A172 (cell line): ENCODE measurements around the gene RBM19. TPM values are rescaled to one million over a fixed set of nuclear protein-coding genes. Genes with fewer than 3 reads are reported as not detected.

Source experiments
- DNase-seq: peaks from one replicate; pipeline ENCODE4 v3.0.0-alpha.2; 2015; ENCODE audit warnings: low spot score
- total RNA-seq: library from RNA; depleted of rRNA; stranded (reverse); fragments of >200 nt; shearing (Covaris generic); gene quantifications from 2 replicates; pipeline ENCODE4 v1.2.3, GENCODE V29; 2014

The RBM19 gene
- total RNA-seq, 1 experiment from 2014 or later = 15.1 TPM

GRCh38 chr12:113855998-113856397 lies 110.1 kb downstream of the RBM19 start:
- no peak for DNase-seq

GRCh38 chr12:113854385-113855142 lies 111.6 kb downstream of the RBM19 start:
- no peak for DNase-seq

GRCh38 chr12:113853491-113853890 lies 112.6 kb downstream of the RBM19 start:
- no peak for DNase-seq

GRCh38 chr12:113852695-113853490 lies 113.2 kb downstream of the RBM19 start:
- DNase-seq = no peak

GRCh38 chr12:113852264-113852663 lies 113.9 kb downstream of the RBM19 start:
- no peak for DNase-seq

GRCh38 chr12:113850309-113851056 lies 115.6 kb downstream of the RBM19 start:
- DNase-seq = no peak

- no peak for DNase-seq
Measured at GRCh38 chr12:113847856-113848255, 118.3 kb downstream of the RBM19 start.

- DNase-seq = no peak
Measured at GRCh38 chr12:113846883-113847755, 119.0 kb downstream of the RBM19 start.

- peak; percentile 15 for DNase-seq
Measured at GRCh38 chr12:113845900-113846674, 120.0 kb downstream of the RBM19 start.

GRCh38 chr12:113844495-113845210 lies 121.5 kb downstream of the RBM19 start:
- DNase-seq = peak; percentile 59

GRCh38 chr12:113842699-113843098 lies 123.4 kb downstream of the RBM19 start:
- no peak for DNase-seq

GRCh38 chr12:113841786-113842185 lies 124.3 kb downstream of the RBM19 start:
- no peak for DNase-seq

GRCh38 chr12:113840401-113841042 lies 125.6 kb downstream of the RBM19 start:
- DNase-seq = no peak

- DNase-seq = no peak
Measured at GRCh38 chr12:113838896-113839295, 127.2 kb downstream of the RBM19 start.

- no peak for DNase-seq
Measured at GRCh38 chr12:113837528-113838296, 128.4 kb downstream of the RBM19 start.

- DNase-seq = no peak
Measured at GRCh38 chr12:113837084-113837483, 129.0 kb downstream of the RBM19 start.

GRCh38 chr12:113835896-113836295 lies 130.2 kb downstream of the RBM19 start:
- no peak for DNase-seq

- no peak for DNase-seq
Measured at GRCh38 chr12:113835433-113835832, 130.7 kb downstream of the RBM19 start.

GRCh38 chr12:113833422-113833821 lies 132.7 kb downstream of the RBM19 start:
- no peak for DNase-seq
